ENCODE results near the gene UPF1. TPM values are rescaled to one million over a fixed set of nuclear protein-coding genes. Genes with fewer than 3 reads are reported as not detected.

UPF1 gene
- polyA plus RNA-seq, 1 of the 3 experiments (the other 2 are of a cell fraction) = 33.3 TPM

DNA sequence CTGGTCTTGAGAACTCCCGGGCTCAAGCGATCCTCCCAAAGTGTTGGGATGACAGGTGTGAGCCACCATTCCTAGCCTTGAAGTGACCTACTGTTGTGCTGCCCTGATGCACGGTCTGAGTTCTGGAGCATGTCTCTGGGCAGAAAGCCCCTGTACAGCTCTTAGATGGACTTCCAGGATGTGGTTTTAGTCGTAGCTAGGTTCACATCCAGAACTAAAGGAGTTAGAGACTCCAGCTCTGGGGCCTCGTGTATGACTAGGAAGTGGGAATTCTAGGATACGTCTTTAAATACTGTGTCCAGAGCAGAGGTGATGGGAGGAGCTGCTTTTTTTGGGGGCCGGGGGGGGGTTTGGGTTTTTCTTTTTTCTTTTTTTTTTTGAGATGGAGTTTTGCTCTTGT lies 12.2 kb downstream of the UPF1 start:
- Histone ChIP-seq H3K4me1 (ENCODE audit: control insufficient read depth in 1 of 2, insufficient read depth in 2 of 2, low read depth in 1 of 2, low read length in 1 of 2) (peaks cover 17 to 65% of the 10 kb centered on the region in 2 experiments), H3K9ac (no peak overlapping the region), H3F3A (replicated peaks; ENCODE audit: insufficient read depth) (peaks cover 20% of the 10 kb centered on the region), H3K27me3 (ENCODE audit: insufficient read depth) (no peaks in the 10 kb centered on the region), H4K20me1 (ENCODE audit: insufficient read depth) (peaks cover 100% of the 10 kb centered on the region), H3K79me2 (ENCODE audit: insufficient read depth) (peaks cover 99% of the 10 kb centered on the region), H2AFZ (ENCODE audit: low read depth) (no peak overlapping the region), H3K4me2 (no peak overlapping the region), H3K36me3 (replicated peaks in 1 of 2; ENCODE audit: control insufficient read depth in 1 of 2, insufficient read depth in 2 of 2, low read length in 1 of 2) (no peaks in the 10 kb centered on the region), H3K27ac (ENCODE audit: low read depth in 2 of 2, low read length in 1 of 2) (no peak overlapping the region), H3K4me3 (ENCODE audit: low read depth in 2 of 2, low read length in 1 of 2) (no peak overlapping the region), H3K9me3 (no peaks in the 10 kb centered on the region), H3K9me2 (no peaks in the 10 kb centered on the region)
- no peak for DNase-seq
- 94% methylated on average over 7 of the region's 7 CpGs for WGBS (ENCODE audit: low lambda C conversion rate)
- ChIA-PET CTCF (interaction anchor here (0.6 to 16.0 kb wide), 6 partner anchors 9 to 393 kb away, joined by 3 to 234 read pairs (median 64); partner anchors contain the start of genes REX1BD and UPF1), POLR2A (interaction anchor here (0.7 kb wide), 1 partner anchor 247 kb away, joined by 3 read pairs; no protein-coding TSS in a partner anchor)
- TF ChIP-seq, protein P1, sequence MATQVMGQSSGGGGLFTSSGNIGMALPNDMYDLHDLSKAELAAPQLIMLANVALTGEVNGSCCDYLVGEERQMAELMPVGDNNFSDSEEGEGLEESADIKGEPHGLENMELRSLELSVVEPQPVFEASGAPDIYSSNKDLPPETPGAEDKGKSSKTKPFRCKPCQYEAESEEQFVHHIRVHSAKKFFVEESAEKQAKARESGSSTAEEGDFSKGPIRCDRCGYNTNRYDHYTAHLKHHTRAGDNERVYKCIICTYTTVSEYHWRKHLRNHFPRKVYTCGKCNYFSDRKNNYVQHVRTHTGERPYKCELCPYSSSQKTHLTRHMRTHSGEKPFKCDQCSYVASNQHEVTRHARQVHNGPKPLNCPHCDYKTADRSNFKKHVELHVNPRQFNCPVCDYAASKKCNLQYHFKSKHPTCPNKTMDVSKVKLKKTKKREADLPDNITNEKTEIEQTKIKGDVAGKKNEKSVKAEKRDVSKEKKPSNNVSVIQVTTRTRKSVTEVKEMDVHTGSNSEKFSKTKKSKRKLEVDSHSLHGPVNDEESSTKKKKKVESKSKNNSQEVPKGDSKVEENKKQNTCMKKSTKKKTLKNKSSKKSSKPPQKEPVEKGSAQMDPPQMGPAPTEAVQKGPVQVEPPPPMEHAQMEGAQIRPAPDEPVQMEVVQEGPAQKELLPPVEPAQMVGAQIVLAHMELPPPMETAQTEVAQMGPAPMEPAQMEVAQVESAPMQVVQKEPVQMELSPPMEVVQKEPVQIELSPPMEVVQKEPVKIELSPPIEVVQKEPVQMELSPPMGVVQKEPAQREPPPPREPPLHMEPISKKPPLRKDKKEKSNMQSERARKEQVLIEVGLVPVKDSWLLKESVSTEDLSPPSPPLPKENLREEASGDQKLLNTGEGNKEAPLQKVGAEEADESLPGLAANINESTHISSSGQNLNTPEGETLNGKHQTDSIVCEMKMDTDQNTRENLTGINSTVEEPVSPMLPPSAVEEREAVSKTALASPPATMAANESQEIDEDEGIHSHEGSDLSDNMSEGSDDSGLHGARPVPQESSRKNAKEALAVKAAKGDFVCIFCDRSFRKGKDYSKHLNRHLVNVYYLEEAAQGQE (IDR thresholded peaks at IDR 0.05; ENCODE audit: low read depth, low read length) = no peak
- TF ChIP-seq, protein P2, sequence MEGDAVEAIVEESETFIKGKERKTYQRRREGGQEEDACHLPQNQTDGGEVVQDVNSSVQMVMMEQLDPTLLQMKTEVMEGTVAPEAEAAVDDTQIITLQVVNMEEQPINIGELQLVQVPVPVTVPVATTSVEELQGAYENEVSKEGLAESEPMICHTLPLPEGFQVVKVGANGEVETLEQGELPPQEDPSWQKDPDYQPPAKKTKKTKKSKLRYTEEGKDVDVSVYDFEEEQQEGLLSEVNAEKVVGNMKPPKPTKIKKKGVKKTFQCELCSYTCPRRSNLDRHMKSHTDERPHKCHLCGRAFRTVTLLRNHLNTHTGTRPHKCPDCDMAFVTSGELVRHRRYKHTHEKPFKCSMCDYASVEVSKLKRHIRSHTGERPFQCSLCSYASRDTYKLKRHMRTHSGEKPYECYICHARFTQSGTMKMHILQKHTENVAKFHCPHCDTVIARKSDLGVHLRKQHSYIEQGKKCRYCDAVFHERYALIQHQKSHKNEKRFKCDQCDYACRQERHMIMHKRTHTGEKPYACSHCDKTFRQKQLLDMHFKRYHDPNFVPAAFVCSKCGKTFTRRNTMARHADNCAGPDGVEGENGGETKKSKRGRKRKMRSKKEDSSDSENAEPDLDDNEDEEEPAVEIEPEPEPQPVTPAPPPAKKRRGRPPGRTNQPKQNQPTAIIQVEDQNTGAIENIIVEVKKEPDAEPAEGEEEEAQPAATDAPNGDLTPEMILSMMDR (IDR thresholded peaks at IDR 0.05) = no peak
- TF ChIP-seq GABPA (IDR thresholded peaks at IDR 0.05; ENCODE audit: low read depth) (no peak), FOXM1 (IDR thresholded peaks at IDR 0.05; ENCODE audit: low read depth) (no peak), GATA2 (CRISPR knock-in tag; IDR thresholded peaks at IDR 0.05) (no peak), TEAD4 (IDR thresholded peaks at IDR 0.05; ENCODE audit: borderline replicate concordance, insufficient read depth) (no peak), FOSL2 (IDR thresholded peaks at IDR 0.05; ENCODE audit: borderline replicate concordance, low read depth) (no peak), MXI1 (IDR thresholded peaks at IDR 0.05; ENCODE audit: low read depth, low read length) (no peak), NFIC (IDR thresholded peaks at IDR 0.05; ENCODE audit: borderline replicate concordance) (no peak), RFX5 (IDR thresholded peaks at IDR 0.05; ENCODE audit: low read length) (no peak), TCF12 (IDR thresholded peaks at IDR 0.05) (no peak)
- TF ChIP-seq, protein P3, sequence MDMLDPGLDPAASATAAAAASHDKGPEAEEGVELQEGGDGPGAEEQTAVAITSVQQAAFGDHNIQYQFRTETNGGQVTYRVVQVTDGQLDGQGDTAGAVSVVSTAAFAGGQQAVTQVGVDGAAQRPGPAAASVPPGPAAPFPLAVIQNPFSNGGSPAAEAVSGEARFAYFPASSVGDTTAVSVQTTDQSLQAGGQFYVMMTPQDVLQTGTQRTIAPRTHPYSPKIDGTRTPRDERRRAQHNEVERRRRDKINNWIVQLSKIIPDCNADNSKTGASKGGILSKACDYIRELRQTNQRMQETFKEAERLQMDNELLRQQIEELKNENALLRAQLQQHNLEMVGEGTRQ (IDR thresholded peaks at IDR 0.05; ENCODE audit: borderline replicate concordance, low read depth, low read length) = no peak
- TF ChIP-seq, protein P4, sequence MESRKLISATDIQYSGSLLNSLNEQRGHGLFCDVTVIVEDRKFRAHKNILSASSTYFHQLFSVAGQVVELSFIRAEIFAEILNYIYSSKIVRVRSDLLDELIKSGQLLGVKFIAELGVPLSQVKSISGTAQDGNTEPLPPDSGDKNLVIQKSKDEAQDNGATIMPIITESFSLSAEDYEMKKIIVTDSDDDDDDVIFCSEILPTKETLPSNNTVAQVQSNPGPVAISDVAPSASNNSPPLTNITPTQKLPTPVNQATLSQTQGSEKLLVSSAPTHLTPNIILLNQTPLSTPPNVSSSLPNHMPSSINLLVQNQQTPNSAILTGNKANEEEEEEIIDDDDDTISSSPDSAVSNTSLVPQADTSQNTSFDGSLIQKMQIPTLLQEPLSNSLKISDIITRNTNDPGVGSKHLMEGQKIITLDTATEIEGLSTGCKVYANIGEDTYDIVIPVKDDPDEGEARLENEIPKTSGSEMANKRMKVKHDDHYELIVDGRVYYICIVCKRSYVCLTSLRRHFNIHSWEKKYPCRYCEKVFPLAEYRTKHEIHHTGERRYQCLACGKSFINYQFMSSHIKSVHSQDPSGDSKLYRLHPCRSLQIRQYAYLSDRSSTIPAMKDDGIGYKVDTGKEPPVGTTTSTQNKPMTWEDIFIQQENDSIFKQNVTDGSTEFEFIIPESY (IDR thresholded peaks at IDR 0.05; ENCODE audit: borderline replicate concordance, low read depth) = no peak

All from SK-N-SH (cell line).